ENCODE results near the gene PDE6A.

The PDE6A gene

GRCh38 chr5:149916334-149917072 is 28.1 kb downstream of the PDE6A start:
- H3K27ac ChIP-seq (replicated peaks) = no peak overlapping the region
- H3K27me3 ChIP-seq (ENCODE audit: insufficient read depth, poor library complexity, severe bottlenecking) = no peaks in the 10 kb centered on the region
- TF ChIP-seq SPI1 (IDR thresholded peaks at IDR 0.05; ENCODE audit: borderline replicate concordance, low read depth) (no peak), GABPA (IDR thresholded peaks at IDR 0.05; ENCODE audit: low read depth) (no peak), REST (IDR thresholded peaks at IDR 0.05; ENCODE audit: insufficient replicate concordance, low read depth) (no peak), POLR2AphosphoS5 (IDR thresholded peaks at IDR 0.05; ENCODE audit: low read depth) (no peak), CTCF (IDR thresholded peaks at IDR 0.05; ENCODE audit: insufficient read depth, low read length) (no peak)
- no peak overlapping the region for H3K4me3 ChIP-seq (replicated peaks; ENCODE audit: insufficient read depth, low read length)
- no peak for DNase-seq (ENCODE audit: low read depth in 1 of 2, low spot score in 1 of 2)

GRCh38 chr5:149915392-149916260 is 29.0 kb downstream of the PDE6A start:
- TF ChIP-seq POLR2AphosphoS5 (IDR thresholded peaks at IDR 0.05; ENCODE audit: low read depth) = no peak
- no peak for TF ChIP-seq SPI1 (IDR thresholded peaks at IDR 0.05; ENCODE audit: borderline replicate concordance, low read depth)
- no peak for TF ChIP-seq REST (IDR thresholded peaks at IDR 0.05; ENCODE audit: insufficient replicate concordance, low read depth)
- TF ChIP-seq GABPA (IDR thresholded peaks at IDR 0.05; ENCODE audit: low read depth) = no peak
- TF ChIP-seq CTCF (IDR thresholded peaks at IDR 0.05; ENCODE audit: insufficient read depth, low read length) = no peak
- Histone ChIP-seq H3K27ac (replicated peaks) (no peak overlapping the region), H3K27me3 (ENCODE audit: insufficient read depth, poor library complexity, severe bottlenecking) (no peaks in the 10 kb centered on the region), H3K4me3 (replicated peaks; ENCODE audit: insufficient read depth, low read length) (no peak overlapping the region)
- no peak for DNase-seq (ENCODE audit: low read depth in 1 of 2, low spot score in 1 of 2)

GRCh38 chr5:149913436-149914419 is 30.9 kb downstream of the PDE6A start:
- Histone ChIP-seq H3K4me3 (replicated peaks; ENCODE audit: insufficient read depth, low read length) (no peak overlapping the region), H3K27ac (replicated peaks) (no peak overlapping the region), H3K27me3 (ENCODE audit: insufficient read depth, poor library complexity, severe bottlenecking) (no peaks in the 10 kb centered on the region)
- no peak for DNase-seq (ENCODE audit: low read depth in 1 of 2, low spot score in 1 of 2)
- TF ChIP-seq SPI1 (IDR thresholded peaks at IDR 0.05; ENCODE audit: borderline replicate concordance, low read depth) = no peak

Measured in HL-60 (cell line).